PFSK-1 (cell line): ENCODE measurements around the gene ZNF346.

Experiments
- FOXP2 ChIP-seq: optimal IDR thresholded peaks from 2 replicates; pipeline ENCODE3; 2011; ENCODE audit warnings: borderline replicate concordance, control low read depth, inconsistent platforms; ENCODE audit not compliant: insufficient read depth; ENCODE audit errors: extremely low read length, extremely low read depth
- POLR2AphosphoS5 ChIP-seq: IDR thresholded peaks from 2 replicates; pipeline ENCODE4 v1.6.1; 2012; ENCODE audit warnings: low read depth, mild to moderate bottlenecking, control low read depth, low read length, moderate library complexity
- SIN3A ChIP-seq: IDR thresholded peaks from 2 replicates; pipeline ENCODE4 v1.6.1; 2012; ENCODE audit warnings: mild to moderate bottlenecking, low read length, moderate library complexity, borderline replicate concordance; ENCODE audit not compliant: insufficient read depth
- TAF1 ChIP-seq: IDR thresholded peaks from 2 replicates; pipeline ENCODE4 v1.6.1; 2012; ENCODE audit warnings: low read length, control low read depth, borderline replicate concordance; ENCODE audit not compliant: insufficient read depth
- TF ChIP-seq, protein P1 (sequence below), 2 experiments: IDR thresholded peaks; 2 replicates each; pipeline versions ENCODE4 v1.6.1 to v1.8.0; 2011 to 2012; ENCODE audit warnings: low read depth in 2 of 2, low read length in 2 of 2, control low read depth in 1 of 2, inconsistent platforms in 1 of 2, mild to moderate bottlenecking in 1 of 2, moderate library complexity in 1 of 2; ENCODE audit not compliant: insufficient read depth in 1 of 2

Gene ZNF346

GRCh38 chr5:177091232-177091631, 68.7 kb downstream of the ZNF346 start:
- TF ChIP-seq SIN3A (no peak), POLR2AphosphoS5 (no peak), TAF1 (no peak), FOXP2 (no peak)
- TF ChIP-seq, protein P1, sequence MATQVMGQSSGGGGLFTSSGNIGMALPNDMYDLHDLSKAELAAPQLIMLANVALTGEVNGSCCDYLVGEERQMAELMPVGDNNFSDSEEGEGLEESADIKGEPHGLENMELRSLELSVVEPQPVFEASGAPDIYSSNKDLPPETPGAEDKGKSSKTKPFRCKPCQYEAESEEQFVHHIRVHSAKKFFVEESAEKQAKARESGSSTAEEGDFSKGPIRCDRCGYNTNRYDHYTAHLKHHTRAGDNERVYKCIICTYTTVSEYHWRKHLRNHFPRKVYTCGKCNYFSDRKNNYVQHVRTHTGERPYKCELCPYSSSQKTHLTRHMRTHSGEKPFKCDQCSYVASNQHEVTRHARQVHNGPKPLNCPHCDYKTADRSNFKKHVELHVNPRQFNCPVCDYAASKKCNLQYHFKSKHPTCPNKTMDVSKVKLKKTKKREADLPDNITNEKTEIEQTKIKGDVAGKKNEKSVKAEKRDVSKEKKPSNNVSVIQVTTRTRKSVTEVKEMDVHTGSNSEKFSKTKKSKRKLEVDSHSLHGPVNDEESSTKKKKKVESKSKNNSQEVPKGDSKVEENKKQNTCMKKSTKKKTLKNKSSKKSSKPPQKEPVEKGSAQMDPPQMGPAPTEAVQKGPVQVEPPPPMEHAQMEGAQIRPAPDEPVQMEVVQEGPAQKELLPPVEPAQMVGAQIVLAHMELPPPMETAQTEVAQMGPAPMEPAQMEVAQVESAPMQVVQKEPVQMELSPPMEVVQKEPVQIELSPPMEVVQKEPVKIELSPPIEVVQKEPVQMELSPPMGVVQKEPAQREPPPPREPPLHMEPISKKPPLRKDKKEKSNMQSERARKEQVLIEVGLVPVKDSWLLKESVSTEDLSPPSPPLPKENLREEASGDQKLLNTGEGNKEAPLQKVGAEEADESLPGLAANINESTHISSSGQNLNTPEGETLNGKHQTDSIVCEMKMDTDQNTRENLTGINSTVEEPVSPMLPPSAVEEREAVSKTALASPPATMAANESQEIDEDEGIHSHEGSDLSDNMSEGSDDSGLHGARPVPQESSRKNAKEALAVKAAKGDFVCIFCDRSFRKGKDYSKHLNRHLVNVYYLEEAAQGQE (IDR thresholded peaks at IDR 0.05; ENCODE audit: insufficient read depth in 1 of 2, low read depth in 2 of 2, low read length in 2 of 2), result no peak

- TF ChIP-seq SIN3A (no peak), FOXP2 (no peak), TAF1 (no peak), POLR2AphosphoS5 (no peak)
- TF ChIP-seq, protein P1 (IDR thresholded peaks at IDR 0.05; ENCODE audit: insufficient read depth in 1 of 2, low read depth in 2 of 2, low read length in 2 of 2), result no peak
Observed at GRCh38 chr5:177092178-177093081, 69.9 kb downstream of the ZNF346 start.

- TF ChIP-seq FOXP2, result no peak
Observed at GRCh38 chr5:177093082-177093712, 70.7 kb downstream of the ZNF346 start.

DNA sequence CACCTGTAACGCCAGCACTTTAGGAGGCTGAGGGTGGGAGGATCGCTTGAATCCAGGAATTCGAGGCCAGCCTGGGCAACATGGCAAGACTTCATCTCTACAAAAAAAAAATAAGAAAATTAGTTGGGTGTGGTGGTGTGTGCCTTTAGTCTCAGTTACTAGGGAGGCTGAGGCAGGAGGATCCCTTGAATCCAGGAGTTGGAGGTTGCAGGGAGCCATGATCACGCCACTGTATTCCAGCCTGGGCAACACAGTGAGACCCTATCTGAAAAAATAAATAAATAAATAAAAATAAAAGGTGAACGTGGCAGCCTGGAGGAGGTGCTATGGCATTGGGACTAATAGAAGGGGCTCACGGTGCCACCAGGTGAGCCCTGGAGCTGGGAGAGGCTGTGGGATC, 71.3 kb downstream of the ZNF346 start:
- TF ChIP-seq POLR2AphosphoS5, result no peak
- no peak for TF ChIP-seq FOXP2
- TF ChIP-seq TAF1, result no peak
- TF ChIP-seq, protein P1 (IDR thresholded peaks at IDR 0.05; ENCODE audit: insufficient read depth in 1 of 2, low read depth in 2 of 2, low read length in 2 of 2), result no peak
- no peak for TF ChIP-seq SIN3A

DNA sequence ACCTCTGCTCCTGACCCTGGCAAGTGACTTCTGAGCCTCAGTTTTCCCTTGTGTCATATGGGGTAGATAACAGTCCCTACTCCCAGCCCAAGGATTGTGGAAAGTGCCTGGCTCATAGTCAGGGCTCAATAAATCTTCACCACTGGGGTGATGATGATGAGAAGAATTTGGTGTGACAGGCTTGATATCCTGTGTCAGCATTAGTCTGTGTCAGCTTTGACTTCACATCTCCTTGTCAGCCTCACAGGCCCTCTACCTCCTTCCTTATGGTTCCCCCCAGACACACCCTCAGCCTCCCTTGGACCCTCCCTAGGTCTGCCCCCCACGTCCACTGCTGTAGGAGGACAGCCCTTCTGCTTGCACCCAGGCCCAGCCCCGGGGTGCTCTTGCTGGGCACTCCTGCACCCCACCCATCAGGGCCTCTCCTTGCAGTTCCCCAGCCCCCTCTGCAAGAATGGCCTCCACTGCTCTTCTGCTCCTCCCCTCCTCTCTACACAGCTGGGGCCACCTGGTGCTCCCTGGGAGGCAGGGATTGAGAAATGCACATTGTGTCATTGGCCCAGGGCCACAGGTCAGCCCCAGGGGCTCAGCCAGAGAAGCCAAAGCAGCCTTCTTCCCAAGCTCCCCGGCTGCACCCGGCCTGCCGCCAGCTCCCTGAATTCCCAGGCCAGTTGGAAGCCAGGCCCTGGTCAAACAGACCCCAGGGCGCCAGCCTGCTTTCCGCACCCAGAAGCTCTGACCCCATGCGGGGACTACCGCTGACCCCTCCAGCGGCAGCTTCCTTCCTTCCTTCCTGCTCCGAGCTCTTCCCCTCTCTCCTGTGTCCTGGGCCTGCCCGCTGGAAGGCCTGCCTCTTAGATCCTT, 72.0 kb downstream of the ZNF346 start:
- TF ChIP-seq TAF1, result no peak
- TF ChIP-seq SIN3A, result no peak
- TF ChIP-seq FOXP2, result no peak
- TF ChIP-seq POLR2AphosphoS5, result no peak
- TF ChIP-seq, protein P1 (IDR thresholded peaks at IDR 0.05; ENCODE audit: insufficient read depth in 1 of 2, low read depth in 2 of 2, low read length in 2 of 2), result no peak
